Skin of body (tissue), 2 donors: ENCODE measurements around the gene GPR142. TPM values are rescaled to one million over a fixed set of nuclear protein-coding genes. Genes with fewer than 3 reads are reported as not detected.
"Not testable (repeated sequence)": the region's sequence is repeated elsewhere in the genome, so short reads cannot be mapped to it uniquely, and the experiment has no call there.

ENCODE experiments used
- DNase-seq: peaks from one replicate; lab custom pipeline; 2025; lab: John Stamatoyannopoulos, UW
- total RNA-seq: library from RNA; depleted of rRNA; stranded (reverse); fragments of >200 nt; gene quantifications from one replicate; pipeline ENCODE4 v1.2.3, GENCODE V29; 2014

Gene GPR142
- total RNA-seq, 1 donor from 2014 or later, result not detected

GRCh38 chr17:74390680-74391653, 23.7 kb downstream of the GPR142 start:
- no peak for DNase-seq

GRCh38 chr17:74391771-74392170, 24.5 kb downstream of the GPR142 start:
- DNase-seq, result no peak

DNA sequence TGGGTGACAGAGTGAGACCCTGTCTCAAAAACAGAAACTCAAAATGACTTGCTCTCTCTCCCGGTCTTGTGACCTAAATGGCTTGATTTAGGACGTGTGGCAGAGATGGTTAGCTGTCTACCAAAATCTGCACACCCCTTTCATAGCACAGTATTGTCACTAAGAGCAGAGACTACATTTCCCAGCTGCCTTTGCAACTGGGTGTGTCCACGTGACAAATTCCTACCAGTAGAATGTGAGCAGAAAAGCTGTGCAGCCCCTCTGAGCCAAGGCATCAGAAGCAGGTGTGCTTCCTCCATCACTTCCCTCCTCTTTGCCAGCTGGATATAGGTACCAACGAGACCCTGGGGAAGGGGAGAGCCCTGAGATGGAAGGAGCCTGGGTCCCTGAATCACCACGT, 25.5 kb downstream of the GPR142 start:
- no peak for DNase-seq

- no peak for DNase-seq
Measured at GRCh38 chr17:74393346-74393942, 26.1 kb downstream of the GPR142 start.

GRCh38 chr17:74394275-74394950, 27.1 kb downstream of the GPR142 start:
- no peak for DNase-seq

DNA sequence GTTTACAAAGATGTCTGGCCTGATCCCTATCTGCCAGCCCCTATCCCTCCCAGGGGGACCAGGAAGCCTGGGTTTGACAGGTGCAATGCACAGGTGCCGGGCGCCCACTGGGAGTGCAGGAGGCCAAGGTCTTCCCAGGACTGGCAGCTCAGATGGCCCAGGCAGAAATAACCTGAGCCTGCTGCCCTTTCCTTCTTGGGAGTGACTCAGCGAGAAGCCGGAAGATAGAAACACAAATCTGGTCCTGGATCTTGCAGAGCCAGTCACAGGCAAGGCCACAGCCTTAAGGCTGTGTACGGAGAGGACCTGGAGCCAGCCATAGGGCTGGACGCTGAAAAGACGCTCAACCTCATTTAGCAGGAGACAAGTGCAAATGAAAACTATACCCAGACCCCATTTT, 27.7 kb downstream of the GPR142 start:
- no peak for DNase-seq

- no peak for DNase-seq
Measured at GRCh38 chr17:74396567-74396966, 29.3 kb downstream of the GPR142 start.

DNA sequence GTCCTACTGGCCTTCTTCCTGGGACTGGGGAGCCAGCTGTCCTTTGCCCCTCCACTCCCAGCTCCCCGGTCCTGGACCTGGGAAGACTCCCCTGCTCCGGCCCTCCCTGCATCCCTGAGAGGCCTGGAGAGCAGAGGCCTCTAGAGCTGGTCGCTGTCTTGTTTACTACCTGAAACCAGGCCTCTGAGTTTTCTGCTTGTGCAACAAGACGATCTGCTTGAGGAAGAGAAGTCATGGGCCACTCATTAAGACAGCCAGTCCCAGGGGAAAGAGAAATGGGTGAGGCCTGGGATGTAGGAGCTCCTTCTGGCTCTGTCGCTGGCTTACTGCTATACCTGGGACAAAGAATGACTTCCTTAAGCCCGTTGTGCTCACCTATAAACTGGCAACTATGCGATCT, 34.7 kb downstream of the GPR142 start:
- DNase-seq, result no peak

DNA sequence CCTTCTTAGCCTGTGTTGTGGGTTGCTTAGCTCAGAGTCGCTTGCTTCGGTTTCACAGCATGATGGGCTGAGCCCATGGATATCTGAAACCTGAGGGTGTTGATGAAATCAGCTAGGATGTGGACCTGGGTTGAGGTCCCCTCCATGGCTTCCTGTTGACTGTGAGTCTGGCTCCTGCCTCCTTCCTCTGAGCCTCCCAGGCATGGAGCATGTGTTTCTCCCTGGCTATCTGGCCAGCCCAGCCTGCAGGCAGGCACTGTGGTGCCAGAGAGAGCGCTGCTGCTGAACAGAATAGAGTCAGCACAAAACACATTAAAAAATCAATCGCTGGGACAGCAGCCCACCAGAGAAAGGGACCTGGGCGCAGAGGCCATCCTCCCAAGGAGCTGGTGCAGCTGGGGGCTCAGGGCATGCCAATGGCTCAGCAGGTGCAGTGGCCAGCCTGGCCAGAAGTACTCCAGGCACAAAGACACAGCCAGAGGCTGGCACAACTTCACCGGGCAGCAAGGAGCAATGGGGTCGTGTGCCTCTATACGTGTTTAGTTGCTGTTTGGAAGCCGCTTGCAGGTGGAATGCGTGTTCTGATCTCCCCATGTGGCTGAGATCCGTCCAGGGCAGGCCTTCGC, 36.3 kb downstream of the GPR142 start:
- no peak for DNase-seq

DNA sequence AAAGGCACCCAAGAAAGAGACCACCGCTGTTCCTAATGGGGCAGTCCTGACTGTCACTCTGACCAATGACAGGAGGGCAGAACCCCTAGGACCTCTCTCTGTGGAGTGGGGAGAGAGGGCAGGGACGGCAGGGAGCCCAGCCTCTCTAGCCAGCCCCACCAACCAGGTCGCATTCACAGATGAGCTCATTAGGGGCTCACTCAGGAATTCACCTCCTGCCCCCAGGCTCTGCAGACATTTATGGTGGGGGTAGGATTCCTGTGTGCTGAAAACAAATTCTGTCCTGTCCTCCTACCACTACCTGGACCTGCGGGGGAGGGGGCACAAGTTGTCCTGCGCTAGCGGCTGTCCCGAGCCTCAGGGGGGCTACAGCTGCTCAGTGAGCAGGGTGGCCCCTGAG, 36.9 kb downstream of the GPR142 start:
- DNase-seq, result no peak

- no peak for DNase-seq
Measured at GRCh38 chr17:74404789-74405188, 37.5 kb downstream of the GPR142 start.

GRCh38 chr17:74405311-74405710, 38.0 kb downstream of the GPR142 start:
- not testable (repeated sequence) for DNase-seq

DNA sequence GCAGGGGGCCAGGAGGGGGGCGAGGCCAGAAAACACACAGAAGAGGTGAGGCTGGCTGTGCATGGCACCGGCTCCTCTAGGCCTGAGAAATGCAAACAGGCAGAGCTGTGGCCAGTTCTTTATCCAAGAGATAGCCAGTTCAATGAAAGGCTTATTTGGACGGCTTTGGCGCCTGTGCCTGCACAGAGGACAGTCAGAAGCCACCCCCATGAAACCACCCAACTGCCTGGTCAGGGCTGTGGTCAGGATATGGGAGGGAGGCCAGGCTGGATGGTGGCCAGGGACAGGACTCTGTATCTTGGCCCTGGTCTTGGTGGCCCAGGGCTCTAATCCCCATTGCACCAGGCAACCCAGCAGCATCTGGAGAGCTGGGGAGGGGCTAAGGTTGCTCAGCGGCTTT, 40.1 kb downstream of the GPR142 start:
- DNase-seq, result no peak

DNA sequence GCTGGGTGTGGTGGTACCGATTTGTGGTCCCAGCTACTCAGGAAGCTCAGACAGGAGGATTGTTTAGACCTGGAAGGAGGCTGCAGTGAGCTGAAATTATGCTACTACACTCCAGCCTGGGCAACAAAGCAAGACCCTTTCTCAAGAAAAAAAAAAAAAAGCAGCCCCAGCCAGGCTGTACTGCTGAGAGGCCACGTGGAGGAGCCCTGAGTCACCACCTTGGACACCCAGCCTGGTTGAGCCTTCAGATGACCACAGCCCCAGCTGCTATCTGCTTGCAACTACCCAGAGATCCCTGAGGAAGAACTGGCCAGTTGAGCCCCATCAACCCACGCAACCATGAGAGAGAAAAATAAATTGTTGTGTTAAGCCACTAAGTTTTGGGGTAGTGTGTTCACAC, 41.0 kb downstream of the GPR142 start:
- no peak for DNase-seq

DNA sequence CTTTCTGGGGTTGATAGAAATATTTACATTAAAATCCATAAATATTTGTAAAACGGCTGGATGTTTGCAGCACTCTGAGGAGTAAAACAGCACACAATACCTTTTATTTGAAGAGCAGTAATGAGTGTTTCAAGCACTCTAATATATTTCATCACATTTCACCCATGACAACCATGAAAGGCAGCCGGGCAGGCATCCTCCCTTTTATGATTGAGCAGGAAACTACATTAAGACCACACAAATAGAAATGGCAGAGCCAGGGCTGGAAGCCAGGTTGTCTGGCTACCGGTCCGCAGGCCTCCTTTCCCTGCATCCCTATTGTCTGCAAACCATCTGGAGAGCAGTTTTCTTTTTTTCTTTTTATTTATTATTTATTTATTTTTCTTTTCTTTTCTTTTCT, 41.5 kb downstream of the GPR142 start:
- no peak for DNase-seq

- DNase-seq, result no peak
Measured at GRCh38 chr17:74410001-74410443, 42.7 kb downstream of the GPR142 start.

- no peak for DNase-seq
Measured at GRCh38 chr17:74412581-74412980, 45.3 kb downstream of the GPR142 start.

- no peak for DNase-seq
Measured at GRCh38 chr17:74413491-74413890, 46.2 kb downstream of the GPR142 start.

GRCh38 chr17:74414510-74414909, 47.2 kb downstream of the GPR142 start:
- no peak for DNase-seq

GRCh38 chr17:74415608-74416396, 48.5 kb downstream of the GPR142 start:
- DNase-seq, result no peak
